HG02970 (cell line): ENCODE results near the gene SH3GL3.

Experiments
- ATAC-seq: cut with Tn5 transposase; IDR thresholded peaks from one replicate; pipeline ENCODE4 v1.9.1; 2021; ENCODE audit warnings: mild to moderate bottlenecking, moderate library complexity, moderate number of reproducible peaks; ENCODE audit not compliant: unreplicated experiment, low FRiP score

The SH3GL3 gene

DNA sequence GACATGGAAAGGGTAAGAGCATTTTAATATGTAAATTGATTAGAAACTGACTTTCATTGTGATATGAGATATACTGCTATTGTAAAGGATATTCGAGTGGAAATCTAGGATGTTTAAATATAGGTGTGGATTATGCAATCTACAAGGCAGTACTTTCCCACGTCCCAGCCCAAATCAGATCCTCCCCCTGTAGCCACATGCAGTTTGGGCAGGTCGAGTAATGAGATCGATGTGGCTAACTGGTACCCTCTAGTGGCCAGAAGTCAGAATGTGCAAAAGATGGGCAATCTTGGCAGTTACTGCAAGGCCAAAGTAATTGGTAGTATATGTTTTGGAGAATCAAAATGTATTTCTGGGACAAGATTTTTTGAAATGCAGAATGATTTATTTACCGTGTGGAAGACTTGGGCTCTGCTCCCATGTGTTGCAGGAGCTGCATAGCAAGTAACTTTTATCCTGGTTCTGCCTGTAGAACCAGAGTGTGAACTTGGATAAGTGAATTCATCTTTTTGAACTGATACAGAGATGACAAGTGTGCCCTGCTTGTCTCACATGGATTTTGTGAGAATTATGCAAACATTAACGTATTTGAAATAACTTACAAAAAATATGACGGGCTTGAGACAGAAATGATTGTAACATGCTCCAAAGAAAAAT, 112.3 kb downstream of the SH3GL3 start:
- ATAC-seq, result peak; percentile 81

GRCh38 chr15:83561661-83562060, 114.5 kb downstream of the SH3GL3 start:
- ATAC-seq, result no peak

- no peak for ATAC-seq
Measured at GRCh38 chr15:83565138-83565537, 118.0 kb downstream of the SH3GL3 start.

DNA sequence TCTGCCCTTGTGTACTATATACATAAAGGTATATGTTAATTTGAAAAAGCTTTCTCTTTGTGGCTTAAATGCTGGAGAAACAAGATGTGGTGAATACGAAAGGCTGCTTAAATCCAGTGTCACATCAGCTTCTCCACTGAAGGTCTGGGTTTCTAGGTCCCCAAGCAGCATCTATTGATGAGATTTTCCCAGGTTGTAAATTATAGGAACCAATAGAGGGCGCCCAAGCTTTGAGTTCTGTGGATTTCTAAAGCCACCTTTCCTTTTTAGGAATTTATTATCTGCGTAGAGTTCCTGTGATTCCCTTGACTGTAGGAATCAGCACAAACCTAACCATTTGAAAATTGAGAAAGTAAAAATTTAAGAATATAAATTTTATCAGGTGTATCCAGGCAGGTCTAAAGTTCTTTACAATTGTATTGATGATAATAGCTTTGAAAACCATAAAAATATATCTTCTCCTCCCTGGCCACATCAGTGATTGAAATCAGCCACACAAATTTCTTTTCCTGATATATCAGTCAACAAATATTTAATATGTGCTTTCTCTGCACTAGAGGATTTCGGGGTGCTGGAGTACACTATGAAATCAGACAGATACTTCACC, 118.5 kb downstream of the SH3GL3 start:
- ATAC-seq, result no peak

DNA sequence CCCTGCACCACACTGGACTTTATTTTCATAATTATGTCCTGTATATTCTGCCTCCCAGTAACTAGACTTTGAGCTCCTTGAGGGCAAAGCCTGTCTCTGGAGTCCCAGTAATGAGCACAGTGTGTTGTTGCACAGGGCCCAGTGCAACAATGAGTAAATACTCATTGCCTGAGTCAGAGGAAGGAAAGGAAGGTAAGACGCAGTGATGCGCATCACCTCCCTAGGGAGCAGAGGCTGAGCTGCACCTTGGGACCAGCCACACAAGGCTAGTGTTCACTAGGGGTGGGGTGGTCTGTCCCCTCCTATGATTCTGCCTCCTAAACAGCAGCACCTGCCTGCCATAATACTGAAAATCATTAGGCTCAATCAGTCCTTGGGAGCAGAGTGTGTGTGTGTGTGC, 120.2 kb downstream of the SH3GL3 start:
- no peak for ATAC-seq

DNA sequence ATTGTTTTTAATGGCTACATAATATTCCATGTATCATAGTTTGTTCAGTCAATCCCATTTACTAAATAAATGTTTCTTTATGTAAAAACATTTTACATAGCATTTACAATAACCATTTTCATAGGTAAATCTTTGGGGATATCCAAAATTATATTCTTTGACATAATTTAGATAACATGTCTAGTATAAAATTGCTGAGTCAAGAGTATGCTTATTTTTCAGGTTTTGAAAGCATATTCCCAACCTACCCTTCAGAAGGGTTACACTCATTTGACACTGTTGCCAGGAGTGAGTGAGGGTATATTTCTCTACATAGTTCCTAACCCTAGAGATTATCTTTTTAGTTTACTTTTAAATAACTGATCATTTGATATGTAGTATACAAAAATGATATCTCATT, 122.2 kb downstream of the SH3GL3 start:
- ATAC-seq, result no peak

GRCh38 chr15:83570756-83571155, 123.6 kb downstream of the SH3GL3 start:
- ATAC-seq, result no peak

GRCh38 chr15:83571820-83572707, 124.9 kb downstream of the SH3GL3 start:
- no peak for ATAC-seq

DNA sequence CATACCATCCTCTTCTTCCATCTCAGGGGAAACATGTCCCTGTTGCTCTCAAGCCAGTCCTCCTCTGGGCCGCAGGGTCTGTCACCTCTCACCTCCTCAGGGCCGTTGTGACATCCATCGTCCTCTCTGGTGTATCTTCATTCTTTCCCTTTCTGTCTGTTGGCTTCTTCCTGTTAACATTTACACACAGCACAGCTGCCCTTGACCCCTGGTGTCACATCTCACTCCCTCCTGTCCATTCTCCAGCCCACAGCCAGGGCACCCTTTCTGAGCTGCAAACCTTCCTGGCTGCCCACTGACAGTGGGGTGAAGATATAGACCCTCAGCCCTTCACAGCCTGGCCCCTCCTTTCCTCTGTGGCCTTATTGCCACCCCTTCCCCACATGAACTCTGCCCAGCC, 127.2 kb downstream of the SH3GL3 start:
- no peak for ATAC-seq

DNA sequence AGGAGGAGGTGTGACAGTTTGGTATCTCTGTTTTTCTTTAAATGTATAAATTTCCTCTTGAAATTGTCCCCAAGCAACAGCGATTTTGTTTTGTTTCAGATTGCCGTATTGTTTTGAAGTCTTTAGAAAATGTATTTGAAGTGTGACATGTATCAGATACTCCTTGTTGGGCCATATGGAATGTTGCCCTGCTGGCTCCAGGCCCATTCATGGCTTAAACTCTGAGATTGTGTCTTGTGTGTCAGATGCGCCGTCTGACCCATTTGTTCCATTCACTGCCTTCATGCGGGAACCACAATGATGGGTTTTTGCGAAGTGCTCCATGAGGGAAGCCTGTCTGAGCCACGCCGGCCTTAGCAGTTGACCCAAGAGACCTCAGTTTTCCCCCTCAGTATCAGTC, 131.6 kb downstream of the SH3GL3 start:
- ATAC-seq, result no peak

DNA sequence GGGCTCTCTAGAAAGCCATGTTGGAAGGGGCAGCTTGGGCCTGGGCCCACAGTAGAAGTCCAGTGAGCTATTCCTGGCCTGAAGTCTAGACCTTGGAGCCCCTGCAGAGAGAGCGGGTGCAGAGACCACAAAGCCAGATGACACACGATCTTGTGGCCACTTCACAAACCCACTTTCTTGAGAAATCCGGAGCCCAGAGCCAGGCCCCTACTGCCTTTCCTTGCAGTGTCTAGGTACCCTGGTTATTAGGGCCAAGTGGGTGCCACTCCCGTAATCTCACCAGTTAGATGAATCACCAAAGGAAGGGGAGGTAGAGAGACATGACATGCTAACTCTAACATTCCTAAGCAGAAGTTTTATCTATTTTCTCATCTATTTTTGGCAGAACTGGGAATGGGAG, 134.2 kb downstream of the SH3GL3 start:
- ATAC-seq, result no peak

GRCh38 chr15:83582381-83582780, 135.2 kb downstream of the SH3GL3 start:
- no peak for ATAC-seq

DNA sequence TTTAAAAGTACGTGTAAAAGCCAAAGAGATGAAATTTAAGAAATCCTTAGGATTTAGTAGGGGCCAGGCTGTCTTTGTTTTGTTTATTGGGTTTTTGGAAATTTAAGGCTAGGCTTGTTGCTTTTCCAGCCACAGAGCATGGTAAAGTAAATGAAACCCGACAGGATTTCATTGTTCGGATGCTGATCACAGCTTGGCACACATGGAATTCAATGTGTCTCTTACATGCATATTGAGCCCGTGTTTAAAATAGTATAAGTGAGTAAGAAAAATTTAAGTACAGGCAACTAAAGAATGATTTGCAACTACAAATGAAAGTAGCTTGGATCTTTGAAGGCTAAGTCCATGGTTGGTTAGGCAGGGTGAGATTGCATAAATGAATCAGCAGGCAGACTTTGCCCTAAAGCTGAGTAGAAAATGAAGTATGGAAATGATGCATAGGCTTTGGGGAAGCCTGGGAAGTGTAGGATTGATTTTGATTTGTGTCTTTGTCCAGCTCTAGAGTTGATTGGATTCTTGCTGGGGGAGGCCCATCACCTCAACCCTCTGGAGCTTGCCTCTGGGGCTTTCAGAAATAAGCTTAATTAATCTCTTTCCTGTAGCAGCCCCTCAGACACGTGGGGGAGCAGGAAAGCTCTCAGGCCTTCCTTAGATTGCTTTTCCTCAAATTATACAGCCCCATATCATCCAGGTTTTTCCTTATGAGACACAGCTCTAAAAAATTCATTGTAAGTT, 138.6 kb downstream of the SH3GL3 start:
- no peak for ATAC-seq

- ATAC-seq, result no peak
Measured at GRCh38 chr15:83587091-83587490, 139.9 kb downstream of the SH3GL3 start.

GRCh38 chr15:83588441-83588840, 141.3 kb downstream of the SH3GL3 start:
- no peak for ATAC-seq

- ATAC-seq, result no peak
Measured at GRCh38 chr15:83592370-83593040, 145.4 kb downstream of the SH3GL3 start.

GRCh38 chr15:83595191-83595590, 148.1 kb downstream of the SH3GL3 start:
- no peak for ATAC-seq

DNA sequence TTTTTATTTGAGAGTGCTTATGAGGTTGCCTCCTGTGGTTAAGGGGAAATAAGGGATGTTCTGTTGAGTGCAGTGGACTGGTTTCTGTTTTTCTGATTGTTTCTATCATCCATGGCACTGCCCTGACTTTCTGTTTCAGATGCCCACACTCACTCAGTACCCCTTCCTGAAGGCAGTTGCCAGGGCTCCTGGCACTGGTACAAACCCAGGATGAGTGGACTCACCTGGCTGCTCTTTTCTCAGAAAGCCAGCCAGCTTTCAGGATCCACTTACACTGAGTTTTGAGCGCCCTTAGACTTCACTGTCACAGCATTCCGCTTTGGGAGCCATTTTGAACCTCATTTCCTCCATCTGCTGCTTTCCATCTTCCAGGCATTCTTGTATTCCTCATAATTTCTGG, 150.9 kb downstream of the SH3GL3 start:
- ATAC-seq, result no peak

GRCh38 chr15:83602021-83602420, 154.9 kb downstream of the SH3GL3 start:
- no peak for ATAC-seq

DNA sequence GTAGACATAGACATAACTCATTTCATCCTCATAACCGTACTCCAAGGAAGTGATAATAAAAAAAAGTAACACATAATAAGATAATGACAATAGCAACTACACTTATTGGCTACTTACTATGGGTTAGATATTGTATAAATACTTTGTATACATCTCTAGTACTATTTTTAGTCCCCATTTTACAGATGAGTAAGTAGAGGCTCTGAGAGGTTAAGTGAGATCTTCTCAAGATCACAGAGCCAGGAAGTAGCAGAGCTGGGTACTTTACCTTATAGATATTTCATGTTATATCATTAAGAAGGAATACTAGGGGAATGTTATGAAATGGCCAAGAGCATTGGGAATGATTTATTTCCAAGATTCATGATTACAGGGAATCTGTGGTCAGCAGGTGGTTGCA, 157.4 kb downstream of the SH3GL3 start:
- no peak for ATAC-seq
